OCI-M2 (cell line): ENCODE results near the gene NTPCR.

Source experiments
- DNase-seq: peaks from one replicate; lab custom pipeline; 2025; ENCODE audit not compliant: unreplicated experiment; lab: John Stamatoyannopoulos, UW

NTPCR gene

DNA sequence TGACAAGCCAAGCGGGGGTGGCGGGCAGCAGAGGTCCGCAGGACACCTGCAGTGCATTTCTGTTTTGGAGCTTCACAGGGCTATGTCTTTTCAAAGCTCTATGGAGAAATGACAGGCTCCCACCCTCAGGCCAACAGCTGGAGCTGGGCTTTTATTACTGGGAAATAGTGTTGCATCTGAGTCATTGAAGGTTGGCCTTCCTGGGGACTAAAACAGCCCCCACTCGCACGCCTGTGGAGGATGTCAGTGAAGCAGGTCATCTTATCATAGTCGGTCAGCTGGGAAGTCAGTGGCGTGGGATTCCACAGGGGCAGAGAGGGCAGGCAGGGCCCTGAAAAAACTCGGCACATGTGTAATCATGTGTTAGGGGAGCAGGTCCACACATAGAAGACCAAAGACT lies 55.3 kb downstream of the NTPCR start:
- no peak for DNase-seq

DNA sequence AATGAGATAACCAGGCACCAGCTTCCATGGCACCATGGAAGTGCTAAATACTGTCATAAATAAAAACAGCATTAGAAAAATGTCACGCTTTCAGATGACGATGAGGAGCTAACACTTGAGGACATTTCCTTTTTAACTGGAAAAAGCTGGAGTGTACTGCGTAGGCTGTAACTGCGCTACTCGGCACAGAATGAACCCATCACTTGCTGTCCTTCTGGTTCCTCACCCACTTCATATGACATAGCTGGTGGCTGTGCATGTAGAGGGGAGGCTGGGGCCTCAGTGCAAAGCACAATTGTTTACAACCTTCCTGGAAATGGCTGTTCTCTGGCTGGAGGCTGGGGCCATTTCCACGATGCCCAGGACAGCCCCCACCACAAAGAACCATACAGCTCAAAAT lies 55.7 kb downstream of the NTPCR start:
- DNase-seq, result no peak

DNA sequence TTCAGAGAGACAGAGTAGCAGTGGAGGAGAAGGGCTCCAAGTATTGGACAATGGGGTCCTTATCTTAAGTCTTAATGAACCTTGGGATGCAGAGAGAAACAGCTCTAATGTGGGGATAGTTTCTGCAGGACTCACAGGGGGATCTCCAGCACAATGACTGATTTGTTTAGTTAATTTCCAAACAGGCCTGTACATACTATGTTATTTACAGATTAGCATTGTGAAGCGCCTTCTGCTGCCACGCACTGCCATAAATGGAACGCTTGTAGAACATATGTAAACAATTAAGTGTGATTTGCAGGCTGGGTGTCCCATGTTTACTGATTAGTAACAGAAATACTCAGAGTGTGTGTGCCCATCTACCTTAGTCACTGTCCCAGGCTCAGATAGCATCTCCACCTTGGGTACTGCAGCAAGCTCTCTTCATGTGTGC lies 56.1 kb downstream of the NTPCR start:
- DNase-seq, result no peak

DNA sequence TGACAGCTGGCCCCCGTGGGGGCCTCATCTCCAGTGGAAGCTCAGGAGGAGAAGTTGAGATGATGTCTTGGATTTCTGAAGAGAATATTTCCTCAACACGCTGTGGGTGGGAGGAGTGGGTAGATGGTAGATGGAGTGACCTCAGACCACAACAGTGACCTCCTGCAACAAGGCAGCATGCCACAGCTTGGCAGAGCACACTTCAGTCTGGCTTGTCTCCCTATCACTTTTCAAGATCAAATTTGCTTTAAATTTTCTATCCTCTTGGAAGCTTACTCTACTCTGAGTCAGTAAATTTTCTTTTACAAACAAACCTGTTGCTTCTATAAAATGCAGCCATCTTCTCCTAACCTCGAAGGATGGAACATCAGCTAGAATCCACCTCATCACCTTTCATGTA lies 59.7 kb downstream of the NTPCR start:
- no peak for DNase-seq

DNA sequence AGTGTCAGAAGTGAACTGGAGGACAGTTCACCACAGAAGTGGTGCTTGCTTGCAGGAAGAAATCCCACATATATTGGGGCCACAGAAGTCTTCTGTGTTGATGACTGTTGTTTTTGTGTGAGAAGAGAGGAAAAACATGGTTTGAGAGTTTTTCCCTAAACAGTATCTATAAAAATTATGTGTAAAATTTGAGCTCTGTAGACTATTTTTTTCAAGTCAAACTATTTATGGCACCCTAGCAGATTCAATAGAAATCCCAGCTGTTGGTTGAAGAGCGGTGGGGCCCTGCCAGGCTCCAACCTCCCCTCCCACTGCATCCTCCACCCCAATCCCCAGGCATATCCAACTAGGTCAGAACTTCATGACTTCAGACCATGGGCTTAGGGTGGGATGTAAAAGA lies 61.6 kb downstream of the NTPCR start:
- no peak for DNase-seq

DNA sequence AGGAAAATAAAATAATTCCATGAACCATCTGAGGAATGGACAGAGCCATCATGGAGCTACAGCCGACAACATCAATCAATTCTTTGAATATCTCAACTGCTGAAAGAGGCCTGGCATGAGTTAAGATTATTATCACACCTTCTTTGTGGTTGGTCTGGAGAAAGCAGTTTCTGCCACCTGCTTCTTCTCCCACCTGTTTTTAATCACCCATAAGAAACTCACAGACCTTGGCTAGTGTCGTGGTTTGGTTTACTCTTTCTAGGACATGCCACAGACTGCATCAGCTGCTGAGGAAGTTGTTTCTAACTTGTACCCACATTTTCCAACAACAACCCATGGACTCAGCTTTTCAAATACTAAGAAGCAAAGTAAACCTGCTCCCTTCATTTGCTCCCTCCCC lies 65.6 kb downstream of the NTPCR start:
- DNase-seq, result no peak

DNA sequence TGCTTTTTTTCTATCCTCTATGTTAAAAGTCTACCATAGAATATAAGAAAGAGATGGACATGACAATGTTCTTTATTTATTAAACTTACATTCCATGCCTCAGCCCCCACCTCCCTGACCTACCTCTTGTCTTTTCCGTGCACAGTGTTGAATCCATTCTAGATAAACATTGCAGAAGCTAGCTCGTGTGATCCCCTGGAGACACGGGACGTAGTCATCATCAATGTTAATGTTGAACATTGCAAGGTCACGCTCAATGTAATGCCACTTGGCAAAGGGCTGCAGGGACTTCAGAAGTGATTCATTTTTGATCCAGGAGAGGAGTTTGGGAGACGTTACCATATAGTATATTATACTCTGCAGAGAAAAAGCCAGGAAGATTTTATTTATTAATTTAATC lies 66.4 kb downstream of the NTPCR start:
- no peak for DNase-seq

DNA sequence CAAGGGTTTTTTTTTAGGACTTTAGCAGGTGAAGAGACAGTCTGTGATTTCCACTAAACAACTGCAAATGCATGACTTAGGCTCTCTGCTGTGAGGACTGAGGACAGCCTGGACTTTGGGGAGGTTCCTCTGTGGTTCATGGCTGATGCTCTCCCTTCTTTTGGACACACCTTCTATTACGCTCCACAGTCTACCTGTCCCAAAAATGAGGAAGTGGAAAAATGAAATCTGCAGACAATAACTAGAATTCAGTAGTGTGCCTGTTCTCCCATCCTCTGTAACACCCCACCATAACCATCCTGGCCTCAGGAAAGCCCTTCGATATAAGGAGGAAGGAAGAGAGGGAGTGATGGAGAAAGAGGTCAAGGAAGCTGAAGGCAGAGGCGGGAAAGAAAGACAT lies 68.7 kb downstream of the NTPCR start:
- DNase-seq, result no peak

DNA sequence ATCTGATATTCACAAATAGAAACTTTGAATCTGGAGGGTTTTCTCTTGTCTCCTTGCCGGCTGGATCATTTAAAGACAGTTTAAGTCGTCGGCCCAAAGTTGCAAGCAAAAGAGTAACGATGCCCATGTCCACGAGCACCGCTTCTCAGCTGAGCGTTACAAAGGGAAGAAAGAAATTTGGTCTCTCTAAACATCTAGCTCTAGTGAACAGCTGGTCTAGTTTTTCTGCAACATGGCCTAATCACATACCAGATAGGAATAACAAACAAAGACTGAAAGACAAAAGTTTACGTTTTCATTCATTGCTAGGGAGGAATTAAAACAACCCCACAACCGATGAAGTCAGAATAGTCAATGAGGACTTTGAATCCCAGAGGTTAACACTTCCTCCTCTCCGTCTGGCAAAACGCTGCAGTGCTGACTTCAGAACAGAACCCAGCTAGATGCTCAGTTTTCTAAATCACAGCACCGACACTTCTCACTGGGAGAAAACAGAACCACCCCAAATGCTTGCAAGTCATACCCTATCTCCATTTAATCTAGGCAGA lies 69.4 kb downstream of the NTPCR start:
- DNase-seq, result no peak

DNA sequence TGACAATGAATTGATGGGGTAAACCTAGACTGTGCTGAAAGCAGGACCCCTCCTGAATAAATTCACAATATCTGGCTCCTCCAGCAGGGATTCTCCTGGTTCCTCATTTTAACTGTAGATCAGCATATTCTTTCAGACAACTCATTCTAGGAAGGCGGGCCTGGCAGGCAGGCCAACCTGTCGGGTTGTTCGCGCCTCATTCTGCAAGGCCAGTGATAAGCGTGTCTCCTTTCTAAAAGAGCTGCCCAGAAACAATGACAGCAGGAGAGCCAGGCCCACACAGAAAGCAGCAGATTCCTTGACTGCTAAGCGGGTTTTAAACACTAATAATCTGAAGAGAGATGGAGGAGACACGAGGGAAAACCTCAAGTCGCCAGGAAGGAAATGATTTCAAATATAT lies 70.0 kb downstream of the NTPCR start:
- DNase-seq, result no peak

DNA sequence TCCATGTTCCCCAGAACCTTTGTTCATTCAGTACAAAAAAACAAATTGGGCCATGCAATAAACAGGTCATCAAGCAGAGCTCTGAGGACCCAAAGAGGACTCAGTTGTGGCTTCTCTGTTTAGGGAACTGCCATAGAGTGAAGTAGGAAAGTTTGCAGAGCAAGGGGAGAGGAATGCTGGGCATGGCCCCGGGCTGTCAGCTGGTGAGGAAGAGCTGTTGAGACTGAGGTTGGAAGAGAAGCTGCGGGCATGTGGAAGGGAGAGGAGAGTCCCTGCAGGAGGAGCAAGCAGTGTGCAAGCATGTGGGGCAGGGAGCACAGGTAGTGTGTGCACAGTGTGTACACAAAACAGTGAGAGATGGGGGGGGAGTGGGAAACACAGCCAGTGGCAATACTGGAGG lies 71.8 kb downstream of the NTPCR start:
- DNase-seq, result no peak

DNA sequence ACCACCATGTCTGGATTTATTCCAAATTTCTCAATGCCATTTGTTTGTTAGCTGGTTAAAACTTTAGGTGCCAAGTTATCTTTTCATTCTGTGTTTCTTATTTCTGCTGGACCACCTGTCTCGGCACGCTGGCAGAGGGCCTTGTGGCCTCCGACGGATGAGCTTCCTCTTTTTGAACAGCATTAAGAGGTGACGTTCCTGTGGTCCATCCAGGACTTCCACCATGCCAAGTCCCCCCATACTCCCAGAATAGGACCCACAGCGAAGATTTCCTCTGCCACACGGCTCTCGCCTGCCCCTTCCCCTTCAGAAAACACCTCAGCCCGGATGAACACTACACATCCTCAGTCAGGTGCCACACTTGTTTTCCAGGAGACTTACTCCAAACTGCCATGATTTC lies 73.8 kb downstream of the NTPCR start:
- DNase-seq, result no peak

DNA sequence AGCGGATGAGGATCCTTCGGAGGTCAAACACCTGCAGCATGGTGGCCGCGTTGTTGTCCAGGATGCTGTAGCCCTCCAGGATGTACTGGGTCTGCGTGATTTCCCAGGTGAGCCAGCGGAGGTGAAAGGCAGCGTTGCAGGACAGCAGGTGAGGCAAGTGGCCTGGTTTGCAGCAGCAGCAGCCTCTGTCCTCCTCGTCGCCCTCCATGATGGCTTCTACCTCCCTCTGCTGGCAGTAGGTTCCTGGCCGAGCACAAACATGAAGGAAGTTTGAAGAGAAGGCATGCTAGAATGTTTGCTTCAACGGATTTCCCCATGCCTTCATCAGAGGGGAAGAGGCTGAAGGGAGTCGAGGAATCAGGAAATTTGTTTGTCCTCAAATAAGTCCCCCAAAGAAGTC lies 74.7 kb downstream of the NTPCR start:
- DNase-seq, result no peak

DNA sequence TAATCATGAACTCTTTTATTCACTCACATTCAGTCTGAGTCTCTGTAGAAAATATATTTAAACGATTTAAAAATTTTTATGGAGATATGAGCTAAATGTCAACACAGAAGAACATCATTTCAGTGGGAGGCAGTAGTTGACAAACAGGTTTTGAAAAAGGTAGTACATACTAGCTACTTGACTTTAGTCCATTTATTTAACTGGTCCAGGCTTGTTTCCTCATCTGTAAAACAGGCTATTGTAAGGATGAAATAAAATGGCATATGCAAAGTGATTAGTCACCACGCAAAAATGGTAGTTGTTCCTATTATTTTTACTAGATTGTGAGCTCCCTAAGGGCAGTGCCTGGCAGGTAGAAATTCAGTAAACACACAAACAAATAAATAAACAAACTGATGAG lies 75.2 kb downstream of the NTPCR start:
- DNase-seq, result no peak

DNA sequence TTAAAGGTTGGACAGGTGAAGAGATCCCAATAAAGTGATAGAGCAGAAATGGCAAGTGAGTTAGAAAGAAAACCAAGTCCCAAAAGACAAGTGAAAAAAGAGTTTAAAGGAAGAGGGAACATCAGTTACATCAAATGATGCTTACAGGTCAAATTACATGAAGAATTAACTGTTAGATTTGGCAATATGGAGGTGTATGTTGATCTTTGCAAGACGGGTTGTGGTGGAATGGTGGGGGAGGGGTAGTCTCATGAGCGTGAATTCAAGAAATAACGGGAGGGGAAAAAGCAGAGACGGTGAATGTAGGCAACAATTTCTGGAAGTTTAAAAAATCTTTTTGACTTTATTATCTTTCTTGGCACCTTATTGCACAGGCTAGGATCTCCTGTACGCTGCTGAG lies 76.6 kb downstream of the NTPCR start:
- no peak for DNase-seq

DNA sequence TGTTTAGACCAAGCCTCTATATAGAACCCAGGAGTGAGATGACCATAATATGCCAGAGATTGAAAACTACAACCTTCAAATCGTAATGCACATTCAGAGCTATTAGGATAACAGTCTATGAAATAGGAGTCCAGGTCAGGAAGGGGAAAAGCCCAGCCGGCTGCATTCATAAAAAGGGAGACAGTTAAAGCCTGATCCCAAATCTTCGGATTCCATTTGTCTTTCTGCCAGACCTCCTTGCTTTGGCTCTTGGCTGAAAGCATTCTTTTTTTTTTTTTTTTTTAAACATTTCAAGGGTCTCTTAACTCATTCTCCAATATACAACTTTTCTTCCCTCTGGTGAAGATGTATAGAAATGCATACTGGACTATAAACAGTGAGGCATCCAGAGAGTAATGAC lies 81.1 kb downstream of the NTPCR start:
- no peak for DNase-seq

DNA sequence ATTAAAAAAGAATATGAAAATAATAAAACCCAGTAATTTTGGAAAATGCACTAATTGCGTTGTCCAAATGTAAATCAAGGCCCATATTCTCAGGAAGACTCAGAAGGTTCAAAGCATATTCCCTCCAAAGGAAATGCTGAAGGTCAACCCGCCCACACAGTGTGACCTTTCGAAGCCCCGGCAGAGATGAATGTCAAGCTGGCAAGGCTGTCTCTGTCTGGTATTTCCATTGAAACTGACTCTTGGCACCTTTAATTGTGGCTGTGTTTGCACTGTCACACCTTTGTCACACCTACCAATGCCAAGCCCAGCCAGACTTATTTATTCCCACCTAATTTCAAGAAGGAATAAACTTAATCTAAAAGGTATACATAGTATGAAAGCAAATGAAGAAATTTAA lies 82.5 kb downstream of the NTPCR start:
- no peak for DNase-seq

DNA sequence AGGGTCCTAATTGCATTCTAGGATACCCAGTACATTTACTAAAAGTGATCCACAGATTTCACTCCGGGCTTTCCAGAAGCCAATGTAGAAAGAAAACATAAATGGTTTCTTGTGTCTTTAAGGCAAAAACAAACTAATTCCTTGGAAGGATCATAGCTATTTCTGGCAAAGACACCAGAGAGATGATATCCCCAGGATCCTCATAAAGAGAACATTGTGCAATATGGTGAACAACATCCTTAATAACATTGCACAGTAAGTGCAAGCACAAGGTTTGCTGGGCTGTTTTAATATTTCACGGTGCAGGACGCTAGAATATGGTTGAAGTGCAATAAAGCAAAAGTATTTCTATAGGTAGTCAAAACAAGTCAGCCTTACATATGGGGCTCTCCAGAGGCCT lies 83.0 kb downstream of the NTPCR start:
- DNase-seq, result no peak
